ENCODE results near the gene MAST3. TPM values are rescaled to one million over a fixed set of nuclear protein-coding genes. Genes with fewer than 3 reads are reported as not detected.

The MAST3 gene
- total and polyA plus RNA-seq, 2 of the 8 experiments (the other 6 are each of a cell fraction or from before 2014, with no cell fraction given) = 3.4 to 9.0 TPM

DNA sequence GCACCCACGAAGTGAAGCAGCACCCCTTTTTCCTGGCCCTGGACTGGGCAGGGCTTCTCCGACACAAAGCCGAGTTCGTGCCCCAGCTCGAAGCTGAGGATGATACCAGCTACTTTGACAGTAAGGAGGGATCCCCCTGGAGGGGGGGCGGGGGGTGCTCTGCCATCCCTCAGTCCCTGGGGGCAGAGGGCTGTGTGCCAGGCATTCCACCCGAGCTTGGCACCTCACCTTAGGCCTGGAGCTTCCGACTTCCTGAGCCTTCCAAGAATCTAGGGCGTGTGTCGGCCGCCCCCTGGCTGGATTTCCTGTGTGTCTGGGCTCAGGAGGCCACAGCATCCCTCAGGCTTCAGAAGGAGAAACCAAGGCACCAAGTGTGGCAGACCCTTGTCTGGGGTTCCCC lies 39.7 kb downstream of the MAST3 start:
- H3K36me3 ChIP-seq (ENCODE audit: control insufficient read depth in 2 of 4, insufficient read depth in 4 of 4, low read length in 3 of 4) = peaks cover 2 to 22% (median 13%) of the 10 kb centered on the region in 4 experiments; a peak in 6 of 8 replicates
- no peak overlapping the region for H3K14ac ChIP-seq (ENCODE audit: insufficient read length)
- no peaks in the 10 kb centered on the region for H3K4me1 ChIP-seq (replicated peaks in 1 of 4; ENCODE audit: control insufficient read depth in 3 of 4, insufficient read depth in 4 of 4, low read length in 3 of 4)
- 94% methylated on average over 10 of the region's 11 CpGs; no CpG with 5 or more reads in 1 of the 2 experiments for WGBS, 2 experiments (ENCODE audit: extremely low coverage in 1 of 2, insufficient coverage in 1 of 2, insufficient read length in 1 of 2, insufficient replicate concordance in 2 of 2, low coverage in 1 of 2, low lambda C conversion rate in 2 of 2, missing lambda C conversion rate in 1 of 2)
- H2BK20ac ChIP-seq (ENCODE audit: low read length) = no peak overlapping the region
- H2AFZ ChIP-seq (ENCODE audit: low read length) = no peak overlapping the region
- no peak overlapping the region for H4K91ac ChIP-seq (replicated peaks; ENCODE audit: insufficient read length, low read length)
- peak overlapping the region; percentile 35; the same call in 1 of the 2 replicates for H4K8ac ChIP-seq (ENCODE audit: extremely low read depth, insufficient read depth, low read length)
- H2BK15ac ChIP-seq (ENCODE audit: low read length) = no peak overlapping the region
- H3K18ac ChIP-seq (ENCODE audit: extremely low read depth, low read length) = no peak overlapping the region
- no peaks in the 10 kb centered on the region for H3K9me3 ChIP-seq (ENCODE audit: insufficient read depth in 2 of 2, low read depth in 1 of 2, low read length in 1 of 2)
- H3K27ac ChIP-seq (ENCODE audit: low read depth, low read length) = no peak overlapping the region
- FAIRE-seq (no peak), DNase-seq (ENCODE audit: low read depth in 1 of 2, low spot score in 2 of 2) (no peak)
- POLR2A ChIA-PET (ENCODE audit: partially characterized antibody) = interaction anchor here (1.7 kb wide), 1 partner anchor 9 kb away, joined by 4 read pairs; no protein-coding TSS in a partner anchor
- no peaks in the 10 kb centered on the region for H3K79me2 ChIP-seq (ENCODE audit: control insufficient read depth in 1 of 2, insufficient read depth in 2 of 2, low read length in 2 of 2)
- H4K5ac ChIP-seq (ENCODE audit: insufficient read length, low read depth, low read length) = no peak overlapping the region
- H3K4ac ChIP-seq (replicated peaks; ENCODE audit: insufficient read length, low read depth, low read length) = no peak overlapping the region
- CTCF ChIA-PET (ENCODE audit: partially characterized antibody) = interaction anchor here (0.8 kb wide), 2 partner anchors 23 to 278 kb away, joined by 3 read pairs; no protein-coding TSS in a partner anchor
- no peak overlapping the region for H3K9ac ChIP-seq (replicated peaks in 1 of 4; ENCODE audit: extremely low read depth in 1 of 4, low read depth in 3 of 4, low read length in 3 of 4)
- H3K4me2 ChIP-seq (ENCODE audit: insufficient read depth in 1 of 2, low read depth in 2 of 2, low read length in 2 of 2) = no peak overlapping the region
- no peak overlapping the region for H3K4me3 ChIP-seq (ENCODE audit: extremely low read depth in 1 of 4, insufficient read depth in 2 of 4, low read depth in 3 of 4, low read length in 4 of 4)
- H3K23me2 ChIP-seq (ENCODE audit: low read depth, low read length) = no peaks in the 10 kb centered on the region
- no peaks in the 10 kb centered on the region for H4K20me1 ChIP-seq (replicated peaks in 1 of 2; ENCODE audit: control insufficient read depth in 1 of 2, insufficient read depth in 2 of 2, low read length in 2 of 2)
- no peak overlapping the region for H2BK12ac ChIP-seq (ENCODE audit: low read depth, low read length)
- H3K27me3 ChIP-seq (replicated peaks in 1 of 4; ENCODE audit: control insufficient read depth in 3 of 4, extremely low read depth in 1 of 4, insufficient read depth in 3 of 4, low read length in 3 of 4) = no peaks in the 10 kb centered on the region
- H2BK5ac ChIP-seq (ENCODE audit: low read depth, low read length) = no peak overlapping the region
- no peak overlapping the region for H3K56ac ChIP-seq (replicated peaks; ENCODE audit: insufficient read length, low read depth, low read length)
- no peak overlapping the region for H3K23ac ChIP-seq (ENCODE audit: insufficient read length)
- H2AK5ac ChIP-seq (ENCODE audit: low read depth, low read length) = no peak overlapping the region
- no peak overlapping the region for H2BK120ac ChIP-seq (replicated peaks; ENCODE audit: low read depth, low read length)
- H3K79me1 ChIP-seq (ENCODE audit: low read depth, low read length) = no peaks in the 10 kb centered on the region
- TF ChIP-seq SIN3A (conservative IDR thresholded peaks at IDR 0.05 in 1 of 2, IDR thresholded peaks at IDR 0.05 in 1 of 2; ENCODE audit: low read depth in 1 of 2, low read length in 2 of 2) (no peak), EGR1 (IDR thresholded peaks at IDR 0.05; ENCODE audit: borderline replicate concordance, low read depth, low read length) (no peak), GABPA (IDR thresholded peaks at IDR 0.05; ENCODE audit: borderline replicate concordance, insufficient read depth, low read length) (no peak), RAD21 (IDR thresholded peaks at IDR 0.05 in 1 of 2, conservative IDR thresholded peaks at IDR 0.05 in 1 of 2; ENCODE audit: low read depth in 2 of 2, low read length in 2 of 2) (no peak)
- TF ChIP-seq, protein P1, sequence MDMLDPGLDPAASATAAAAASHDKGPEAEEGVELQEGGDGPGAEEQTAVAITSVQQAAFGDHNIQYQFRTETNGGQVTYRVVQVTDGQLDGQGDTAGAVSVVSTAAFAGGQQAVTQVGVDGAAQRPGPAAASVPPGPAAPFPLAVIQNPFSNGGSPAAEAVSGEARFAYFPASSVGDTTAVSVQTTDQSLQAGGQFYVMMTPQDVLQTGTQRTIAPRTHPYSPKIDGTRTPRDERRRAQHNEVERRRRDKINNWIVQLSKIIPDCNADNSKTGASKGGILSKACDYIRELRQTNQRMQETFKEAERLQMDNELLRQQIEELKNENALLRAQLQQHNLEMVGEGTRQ (IDR thresholded peaks at IDR 0.05; ENCODE audit: low read length) = no peak

All from H1 (cell line).